Colonic mucosa (tissue), 4 donors: Measurements from ENCODE around the gene SPCS2. TPM values are rescaled to one million over a fixed set of nuclear protein-coding genes. Genes with fewer than 3 reads are reported as not detected.

Experiments
- DNase-seq: peaks from one replicate; pipeline ENCODE4 v3.0.0-alpha.2; 2020
- H3K27ac ChIP-seq: fragments of 200-600 bp; one replicate; pipeline ENCODE4 v1.8.0; 2021
- H3K27me3 ChIP-seq: fragments of 200-600 bp; one replicate; pipeline ENCODE4 v1.8.0; 2021
- H3K36me3 ChIP-seq: fragments of 200-600 bp; one replicate; pipeline ENCODE4 v1.8.0; 2021
- H3K4me1 ChIP-seq: fragments of 200-600 bp; one replicate; pipeline ENCODE4 v1.8.0; 2021; ENCODE audit warnings: mild to moderate bottlenecking
- H3K4me3 ChIP-seq: fragments of 200-600 bp; one replicate; pipeline ENCODE4 v1.8.0; 2021
- H3K9ac ChIP-seq, 2 donors: one replicate each; pipeline ENCODE4 v1.7.0; 2013; ENCODE audit warnings: control low read depth in 2 of 2, low read depth in 2 of 2, low read length in 2 of 2
- H3K9me3 ChIP-seq: fragments of 200-600 bp; one replicate; pipeline ENCODE4 v1.8.0; 2021
- intact Hi-C: fragments of 100-400 bp; cut with DNase I; formaldehyde crosslinking; loops from one replicate; pipeline ENCODE4 v1.14.1; 2022
- total RNA-seq, 2 donors: library from RNA; stranded (reverse); fragmentation: NEBNext Ultra II Directional in 1 of 2; extraction: Animal tissue kit (Norgen Biotek cat#: 25700) in 1 of 2; gene quantifications; one replicate each; pipeline ENCODE4 v1.2.1, GENCODE V29; 2021
- TF ChIP-seq, protein P1 (sequence below): fragments of 200-600 bp; IDR thresholded peaks from one replicate; pipeline ENCODE4 v1.8.0; 2022; ENCODE audit warnings: antibody characterized with exemption, mild to moderate bottlenecking
- donor health status: healthy.
- donor health status: DM: no; HTN: no; CAD: no.
- donor health status: DM: no; HTN: no; CAD: no.

SPCS2 gene
- total RNA-seq, 2 donors from 2014 or later = 147 to 180 TPM

DNA sequence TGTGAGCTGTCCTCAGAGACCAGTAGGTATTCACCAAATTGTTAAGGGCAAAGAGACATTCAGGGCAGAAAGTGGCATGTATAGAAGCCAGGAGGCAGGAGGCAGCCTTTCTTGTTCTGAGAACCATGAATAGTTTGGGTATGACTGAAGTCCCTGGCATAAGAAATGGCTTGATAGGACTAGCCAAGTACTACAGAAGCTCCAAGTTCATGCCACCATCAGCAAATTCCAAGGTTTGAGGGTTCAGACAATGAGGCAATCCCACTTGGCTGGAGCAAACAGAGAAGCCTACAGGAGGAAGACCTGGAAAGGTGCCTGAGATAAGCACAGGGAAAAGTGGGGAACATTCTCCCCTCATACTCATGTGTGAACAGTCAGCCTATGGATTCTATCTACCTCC is 25.9 kb upstream of the SPCS2 start:
- Histone ChIP-seq H3K36me3 (no peaks in the 10 kb centered on the region), H3K4me3 (no peak overlapping the region), H3K9ac (no peak overlapping the region), H3K27ac (no peak overlapping the region), H3K9me3 (no peaks in the 10 kb centered on the region), H3K27me3 (no peaks in the 10 kb centered on the region), H3K4me1 (no peaks in the 10 kb centered on the region)
- TF ChIP-seq, protein P1, sequence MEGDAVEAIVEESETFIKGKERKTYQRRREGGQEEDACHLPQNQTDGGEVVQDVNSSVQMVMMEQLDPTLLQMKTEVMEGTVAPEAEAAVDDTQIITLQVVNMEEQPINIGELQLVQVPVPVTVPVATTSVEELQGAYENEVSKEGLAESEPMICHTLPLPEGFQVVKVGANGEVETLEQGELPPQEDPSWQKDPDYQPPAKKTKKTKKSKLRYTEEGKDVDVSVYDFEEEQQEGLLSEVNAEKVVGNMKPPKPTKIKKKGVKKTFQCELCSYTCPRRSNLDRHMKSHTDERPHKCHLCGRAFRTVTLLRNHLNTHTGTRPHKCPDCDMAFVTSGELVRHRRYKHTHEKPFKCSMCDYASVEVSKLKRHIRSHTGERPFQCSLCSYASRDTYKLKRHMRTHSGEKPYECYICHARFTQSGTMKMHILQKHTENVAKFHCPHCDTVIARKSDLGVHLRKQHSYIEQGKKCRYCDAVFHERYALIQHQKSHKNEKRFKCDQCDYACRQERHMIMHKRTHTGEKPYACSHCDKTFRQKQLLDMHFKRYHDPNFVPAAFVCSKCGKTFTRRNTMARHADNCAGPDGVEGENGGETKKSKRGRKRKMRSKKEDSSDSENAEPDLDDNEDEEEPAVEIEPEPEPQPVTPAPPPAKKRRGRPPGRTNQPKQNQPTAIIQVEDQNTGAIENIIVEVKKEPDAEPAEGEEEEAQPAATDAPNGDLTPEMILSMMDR = no peak
- intact Hi-C loops = no loop called here
- no peak for DNase-seq

- TF ChIP-seq, protein P1 = no peak
- H3K27ac ChIP-seq = no peak overlapping the region
- no peak overlapping the region for H3K9ac ChIP-seq
- H3K27me3 ChIP-seq = no peaks in the 10 kb centered on the region
- intact Hi-C loops = loop anchor here (5.0 kb wide), 1 partner anchor 322 kb away; no protein-coding TSS in a partner anchor
- no peaks in the 10 kb centered on the region for H3K9me3 ChIP-seq
- no peak for DNase-seq
- H3K4me1 ChIP-seq = no peaks in the 10 kb centered on the region
- no peaks in the 10 kb centered on the region for H3K36me3 ChIP-seq
- H3K4me3 ChIP-seq = no peak overlapping the region
Observed at GRCh38 chr11:74925281-74925680, 23.8 kb upstream of the SPCS2 start.

- no peaks in the 10 kb centered on the region for H3K36me3 ChIP-seq
- H3K9me3 ChIP-seq = no peaks in the 10 kb centered on the region
- DNase-seq = no peak
- no peak overlapping the region for H3K4me3 ChIP-seq
- H3K9ac ChIP-seq = no peak overlapping the region
- TF ChIP-seq, protein P1 = no peak
- no peaks in the 10 kb centered on the region for H3K27me3 ChIP-seq
- intact Hi-C loops = loop anchor here (5.0 kb wide), 1 partner anchor 321 kb away; no protein-coding TSS in a partner anchor
- no peaks in the 10 kb centered on the region for H3K4me1 ChIP-seq
- H3K27ac ChIP-seq = no peak overlapping the region
Observed at GRCh38 chr11:74926304-74927030, 22.6 kb upstream of the SPCS2 start.

DNA sequence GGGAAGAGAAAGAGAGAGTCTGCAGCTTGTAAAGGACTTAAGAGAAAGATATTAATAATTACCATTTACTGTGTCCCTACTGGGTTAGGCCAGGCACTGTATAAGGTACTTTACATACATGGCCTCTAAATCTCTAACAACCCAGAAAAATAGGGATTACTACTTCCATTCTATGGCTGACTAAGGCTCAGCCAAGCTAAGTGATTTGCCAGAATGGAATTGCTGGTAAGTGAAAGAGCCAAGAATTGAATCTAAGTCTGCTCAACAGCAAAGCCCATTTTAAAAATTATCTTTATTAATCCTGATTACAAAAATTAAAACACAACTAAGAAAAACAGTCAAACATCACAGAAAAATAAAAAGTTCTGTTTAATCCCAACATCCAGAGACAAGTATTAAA is 21.6 kb upstream of the SPCS2 start:
- no peaks in the 10 kb centered on the region for H3K36me3 ChIP-seq
- TF ChIP-seq, protein P1 = no peak
- H3K4me3 ChIP-seq = no peak overlapping the region
- H3K27me3 ChIP-seq = no peaks in the 10 kb centered on the region
- no peak overlapping the region for H3K9ac ChIP-seq
- DNase-seq = no peak
- intact Hi-C loops = loop anchor here (5.0 kb wide), 1 partner anchor 320 kb away; no protein-coding TSS in a partner anchor
- H3K4me1 ChIP-seq = no peaks in the 10 kb centered on the region
- H3K9me3 ChIP-seq = no peaks in the 10 kb centered on the region
- H3K27ac ChIP-seq = no peak overlapping the region

- intact Hi-C loops = loop anchor here (2.0 to 5.0 kb wide), 3 partner anchors 103 to 318 kb away; no protein-coding TSS in a partner anchor
Observed at GRCh38 chr11:74929431-74930363, 19.4 kb upstream of the SPCS2 start.

More at GRCh38 chr11:74929431-74930363, 19.4 kb upstream of the SPCS2 start:
- no peak overlapping the region for H3K27ac ChIP-seq
- H3K36me3 ChIP-seq = no peaks in the 10 kb centered on the region
- no peak overlapping the region for H3K9ac ChIP-seq
- H3K9me3 ChIP-seq = no peaks in the 10 kb centered on the region
- H3K4me1 ChIP-seq = no peaks in the 10 kb centered on the region
- H3K27me3 ChIP-seq = no peaks in the 10 kb centered on the region
- TF ChIP-seq, protein P1 = peak; percentile 79
- DNase-seq = peak; percentile 78
- H3K4me3 ChIP-seq = no peak overlapping the region
